ENCODE results near the gene RBM43.
"Not testable (repeated sequence)": the region's sequence is repeated elsewhere in the genome, so short reads cannot be mapped to it uniquely, and the experiment has no call there.

DNA sequence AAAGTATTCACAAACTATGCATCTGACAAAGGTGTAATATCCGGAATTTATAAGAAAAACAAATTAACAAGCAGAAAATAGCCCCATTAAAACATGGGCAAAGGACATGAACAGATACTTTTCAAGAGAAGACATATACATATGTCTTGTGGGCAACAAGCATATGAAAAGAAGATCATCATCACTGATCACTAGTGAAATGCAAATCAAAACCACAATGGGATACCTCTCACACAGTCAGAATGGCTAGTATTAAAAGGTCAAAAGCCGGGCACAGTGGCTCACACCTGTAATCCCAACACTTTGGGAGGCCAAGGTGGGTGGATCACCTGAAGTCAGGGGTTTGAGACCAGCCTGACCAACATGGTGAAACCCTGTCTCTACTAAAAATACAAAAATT, 28.4 kb downstream of the RBM43 start:
- not testable (repeated sequence) for TF ChIP-seq CTCF (IDR thresholded peaks at IDR 0.05 in 2 of 3, conservative IDR thresholded peaks at IDR 0.05 in 1 of 3; ENCODE audit: insufficient read depth in 2 of 3, low read depth in 1 of 3, low read length in 3 of 3); EP300 (IDR thresholded peaks at IDR 0.05; ENCODE audit: low read length)

Measured in K562 (cell line).